A673 (cell line): Measurements from ENCODE around the gene YIPF2. TPM values are rescaled to one million over a fixed set of nuclear protein-coding genes. Genes with fewer than 3 reads are reported as not detected.
"Not testable (repeated sequence)": the region's sequence is repeated elsewhere in the genome, so short reads cannot be mapped to it uniquely, and the experiment has no call there.

Experiments
- BruUV-seq: library from RNA; stranded (reverse); fragments of 400-500 nt; replicated peaks from 2 replicates; lab custom pipeline; 2021; lab: Mats Ljungman, UMichigan
- CTCF ChIA-PET: fragments of 300-600 bp; sonication (Branson Sonifier 250); formaldehyde crosslinking; loops from one replicate; lab custom pipeline; 2022; ENCODE audit warnings: antibody characterized with exemption; lab: Charles Lee
- POLR2A ChIA-PET: fragments of 300-600 bp; sonication (Branson Sonifier 250); formaldehyde crosslinking; loops from one replicate; lab custom pipeline; 2022; ENCODE audit warnings: antibody characterized with exemption; ENCODE audit not compliant: low non-redundant PET; lab: Charles Lee
- DNase-seq: peaks from one replicate; pipeline ENCODE4 v3.0.0-alpha.2; 2015; ENCODE audit warnings: low spot score
- H3K27ac ChIP-seq: fragments of 200-600 bp; sonication (generic); 2 replicates; pipeline ENCODE4 v1.5.1; 2016; ENCODE audit warnings: mixed run types, low read depth, mild to moderate bottlenecking, mixed read lengths, antibody characterized with exemption, low read length; ENCODE audit not compliant: poor library complexity, severe bottlenecking
- H3K27me3 ChIP-seq: fragments of 200-600 bp; sonication (generic); replicated peaks from 2 replicates; pipeline ENCODE4 v1.6.1; 2017; ENCODE audit warnings: mixed run types, low read depth, mild to moderate bottlenecking, mixed read lengths, antibody characterized with exemption, low read length; ENCODE audit not compliant: insufficient read depth, poor library complexity
- H3K36me3 ChIP-seq: fragments of 200-600 bp; sonication (generic); 2 replicates; pipeline ENCODE4 v1.6.1; 2016; ENCODE audit warnings: mixed run types, mild to moderate bottlenecking, mixed read lengths, antibody characterized with exemption, low read length; ENCODE audit not compliant: insufficient read depth, poor library complexity, severe bottlenecking
- H3K4me1 ChIP-seq: fragments of 200-600 bp; sonication (generic); 2 replicates; pipeline ENCODE4 v1.6.1; 2017; ENCODE audit warnings: mixed run types, mild to moderate bottlenecking, mixed read lengths, antibody characterized with exemption, low read length; ENCODE audit not compliant: insufficient read depth, poor library complexity, severe bottlenecking
- H3K4me3 ChIP-seq: fragments of 200-600 bp; sonication (generic); 2 replicates; pipeline ENCODE4 v1.5.1; 2016; ENCODE audit warnings: low read depth, mixed run types, mild to moderate bottlenecking, mixed read lengths, low read length; ENCODE audit not compliant: poor library complexity, severe bottlenecking
- H3K9me3 ChIP-seq: fragments of 200-600 bp; sonication (generic); 2 replicates; pipeline ENCODE4 v1.6.1; 2016; ENCODE audit warnings: mixed run types, low read depth, mild to moderate bottlenecking, mixed read lengths, antibody characterized with exemption, low read length; ENCODE audit not compliant: poor library complexity, severe bottlenecking
- EZH2 ChIP-seq: fragments of 200-600 bp; sonication (generic); IDR thresholded peaks from 2 replicates; pipeline ENCODE4 v1.6.1; 2017; ENCODE audit warnings: borderline replicate concordance, low read depth, mild to moderate bottlenecking, mixed read lengths, antibody characterized with exemption, low read length; ENCODE audit not compliant: poor library complexity, severe bottlenecking
- intact Hi-C: fragments of 100-400 bp; cut with micrococcal nuclease; formaldehyde crosslinking; loops from one replicate; pipeline ENCODE4 v1.10.0; 2022; ENCODE audit not compliant: unreplicated experiment
- total RNA-seq: library from RNA; stranded (reverse); gene quantifications from 2 replicates; pipeline ENCODE4 v1.2.3, GENCODE V29; 2021
- TF ChIP-seq, protein P1 (sequence below): fragments of 300-800, 200-600 bp; sonication (generic); conservative IDR thresholded peaks from 2 replicates; pipeline ENCODE4 v1.5.1; 2017; ENCODE audit warnings: low read depth, mild to moderate bottlenecking, antibody characterized with exemption, low read length, moderate library complexity, mixed read lengths

Gene YIPF2
- total RNA-seq, 1 experiment from 2014 or later = 24.5 TPM

GRCh38 chr19:10882108-10882457 lies 46.4 kb downstream of the YIPF2 start:
- TF ChIP-seq EZH2 = no peak
- TF ChIP-seq, protein P1, sequence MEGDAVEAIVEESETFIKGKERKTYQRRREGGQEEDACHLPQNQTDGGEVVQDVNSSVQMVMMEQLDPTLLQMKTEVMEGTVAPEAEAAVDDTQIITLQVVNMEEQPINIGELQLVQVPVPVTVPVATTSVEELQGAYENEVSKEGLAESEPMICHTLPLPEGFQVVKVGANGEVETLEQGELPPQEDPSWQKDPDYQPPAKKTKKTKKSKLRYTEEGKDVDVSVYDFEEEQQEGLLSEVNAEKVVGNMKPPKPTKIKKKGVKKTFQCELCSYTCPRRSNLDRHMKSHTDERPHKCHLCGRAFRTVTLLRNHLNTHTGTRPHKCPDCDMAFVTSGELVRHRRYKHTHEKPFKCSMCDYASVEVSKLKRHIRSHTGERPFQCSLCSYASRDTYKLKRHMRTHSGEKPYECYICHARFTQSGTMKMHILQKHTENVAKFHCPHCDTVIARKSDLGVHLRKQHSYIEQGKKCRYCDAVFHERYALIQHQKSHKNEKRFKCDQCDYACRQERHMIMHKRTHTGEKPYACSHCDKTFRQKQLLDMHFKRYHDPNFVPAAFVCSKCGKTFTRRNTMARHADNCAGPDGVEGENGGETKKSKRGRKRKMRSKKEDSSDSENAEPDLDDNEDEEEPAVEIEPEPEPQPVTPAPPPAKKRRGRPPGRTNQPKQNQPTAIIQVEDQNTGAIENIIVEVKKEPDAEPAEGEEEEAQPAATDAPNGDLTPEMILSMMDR = no peak
- no TSS peak for BruUV-seq
- Histone ChIP-seq H3K4me1 (peaks cover 36% of the 10 kb centered on the region), H3K27ac (no peak overlapping the region), H3K27me3 (no peaks in the 10 kb centered on the region), H3K9me3 (no peaks in the 10 kb centered on the region), H3K36me3 (no peaks in the 10 kb centered on the region), H3K4me3 (no peak overlapping the region)
- ChIA-PET POLR2A (interaction anchor here (0.6 kb wide), 1 partner anchor 88 kb away, joined by 4 read pairs; no protein-coding TSS in a partner anchor), CTCF (no interaction called here)
- intact Hi-C loops = no loop called here
- no peak for DNase-seq

DNA sequence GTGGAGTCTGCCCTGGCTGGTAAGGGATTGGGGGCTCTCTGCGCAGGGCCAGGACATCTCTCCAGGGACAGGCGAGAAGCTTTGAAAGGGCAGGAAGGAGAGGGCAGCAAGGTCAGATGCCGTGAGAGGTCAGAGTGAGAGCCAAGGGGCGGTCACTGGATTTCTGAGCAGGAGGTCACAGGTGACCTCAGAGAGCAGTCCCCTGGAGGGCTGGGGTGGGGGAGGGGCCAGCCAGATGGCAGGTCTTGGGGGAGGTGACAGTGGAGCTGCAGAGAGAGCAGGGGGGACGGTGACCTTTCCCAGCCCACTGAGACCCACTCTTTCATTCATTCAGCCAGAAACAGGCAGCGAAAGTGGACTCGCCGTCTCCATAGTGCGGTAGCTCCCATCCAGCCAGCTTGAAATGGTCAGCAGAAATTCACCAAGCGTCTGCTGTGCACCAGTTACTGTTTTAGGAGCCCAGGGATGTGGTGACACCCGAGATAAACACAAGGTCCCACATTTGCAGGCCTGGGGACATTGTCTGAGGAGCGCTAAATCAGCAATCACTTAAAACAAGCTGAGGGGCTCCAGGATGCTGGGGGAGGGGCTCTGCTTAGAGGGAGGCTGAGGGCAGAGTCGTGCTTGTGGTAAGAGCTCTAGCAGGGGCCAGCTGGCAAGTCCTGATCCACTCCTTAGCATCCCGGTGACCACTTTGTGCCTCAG lies 46.9 kb downstream of the YIPF2 start:
- Histone ChIP-seq H3K4me1 (peaks cover 35% of the 10 kb centered on the region), H3K27me3 (no peaks in the 10 kb centered on the region), H3K27ac (peak overlapping the region; percentile 21), H3K36me3 (no peaks in the 10 kb centered on the region), H3K9me3 (no peaks in the 10 kb centered on the region), H3K4me3 (no peak overlapping the region)
- no peak for DNase-seq
- intact Hi-C loops = no loop called here
- ChIA-PET POLR2A (interaction anchor here (0.6 kb wide), 1 partner anchor 88 kb away, joined by 4 read pairs; no protein-coding TSS in a partner anchor), CTCF (no interaction called here)
- no TSS peak for BruUV-seq
- TF ChIP-seq EZH2 = no peak
- TF ChIP-seq, protein P1 = no peak

- no peaks in the 10 kb centered on the region for H3K36me3 ChIP-seq
- ChIA-PET CTCF (no interaction called here), POLR2A (no interaction called here)
- peaks cover 12% of the 10 kb centered on the region for H3K4me1 ChIP-seq
- no peak for TF ChIP-seq EZH2
- no peak overlapping the region for H3K4me3 ChIP-seq
- peak overlapping the region; percentile 54 for H3K27ac ChIP-seq
- intact Hi-C loops = no loop called here
- no TSS peak for BruUV-seq
- no peaks in the 10 kb centered on the region for H3K27me3 ChIP-seq
- H3K9me3 ChIP-seq = no peaks in the 10 kb centered on the region
- no peak for DNase-seq
Observed at GRCh38 chr19:10878253-10878652, 50.2 kb downstream of the YIPF2 start.

- POLR2A ChIA-PET, CTCF ChIA-PET, DNase-seq, BruUV-seq, intact Hi-C loops, H3K4me3 ChIP-seq, H3K27me3 ChIP-seq, H3K9me3 ChIP-seq, H3K36me3 ChIP-seq: not testable (repeated sequence)
- Histone ChIP-seq H3K4me1 (peaks cover 19% of the 10 kb centered on the region), H3K27ac (peak overlapping the region; percentile 54)
Observed at GRCh38 chr19:10877608-10878007, 50.8 kb downstream of the YIPF2 start.
